HUES64 (cell line): ENCODE data around the gene PFN3.
"Not testable (repeated sequence)": the region's sequence is repeated elsewhere in the genome, so short reads cannot be mapped to it uniquely, and the experiment has no call there.

Source experiments
- H3K27ac ChIP-seq: 2 replicates; pipeline ENCODE4 v1.7.0; 2013; ENCODE audit warnings: low read depth, low read length, inconsistent platforms
- H3K27me3 ChIP-seq: 2 replicates; pipeline ENCODE4 v1.6.1; 2013; ENCODE audit warnings: mild to moderate bottlenecking, low read length; ENCODE audit not compliant: insufficient read depth
- H3K36me3 ChIP-seq: 2 replicates; pipeline ENCODE4 v1.6.1; 2013; ENCODE audit warnings: mild to moderate bottlenecking, low read length; ENCODE audit not compliant: insufficient read depth
- H3K4me1 ChIP-seq: 2 replicates; pipeline ENCODE4 v1.6.1; 2013; ENCODE audit warnings: mild to moderate bottlenecking, low read length, moderate library complexity; ENCODE audit not compliant: insufficient read depth
- H3K4me3 ChIP-seq: 2 replicates; pipeline ENCODE4 v1.5.1; 2013; ENCODE audit warnings: mild to moderate bottlenecking, low read length, moderate library complexity
- H3K9ac ChIP-seq: 2 replicates; pipeline ENCODE4 v1.6.1; 2013; ENCODE audit warnings: mild to moderate bottlenecking, low read depth, low read length
- H3K9me3 ChIP-seq: 2 replicates; pipeline ENCODE4 v1.6.1; 2013; ENCODE audit warnings: low read depth, low read length; ENCODE audit not compliant: insufficient read depth
- WGBS: fragments of 150-250, 120-280 bp; methylation state at CpG from one replicate; pipeline ENCODE4 v1.1.7; 2013; ENCODE audit warnings: missing lambda C conversion rate; 5-methylcytosine and 5-hydroxymethylcytosine counted together

Gene PFN3

DNA sequence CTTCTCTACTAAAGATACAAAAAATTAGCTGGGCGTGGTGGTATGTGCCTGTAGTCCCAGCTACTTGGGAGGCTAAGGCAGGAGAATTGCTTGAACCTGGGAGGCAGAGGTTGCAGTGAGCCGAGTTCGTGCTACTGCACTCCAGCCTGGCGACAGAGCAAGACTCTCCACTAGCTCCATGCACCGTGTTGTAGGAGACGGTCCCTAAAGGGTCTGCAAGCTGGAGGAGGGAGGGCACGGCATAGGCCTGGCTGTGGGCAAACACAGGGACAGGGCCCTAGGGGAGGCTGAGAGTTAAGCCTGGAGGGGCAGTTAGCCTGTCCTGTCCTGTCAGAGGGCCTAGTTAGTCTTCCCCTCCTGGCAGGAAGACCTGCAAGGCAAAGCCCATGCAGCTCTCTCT is 39.7 kb downstream of the PFN3 start:
- H3K4me1 ChIP-seq, H3K9ac ChIP-seq, H3K4me3 ChIP-seq, H3K27ac ChIP-seq, H3K9me3 ChIP-seq, H3K36me3 ChIP-seq: not testable (repeated sequence)
- H3K27me3 ChIP-seq: peaks cover 11% of the 10 kb centered on the region; the same call in 1 of the 2 replicates
- 91% methylated on average over 7 of the region's 7 CpGs for WGBS

DNA sequence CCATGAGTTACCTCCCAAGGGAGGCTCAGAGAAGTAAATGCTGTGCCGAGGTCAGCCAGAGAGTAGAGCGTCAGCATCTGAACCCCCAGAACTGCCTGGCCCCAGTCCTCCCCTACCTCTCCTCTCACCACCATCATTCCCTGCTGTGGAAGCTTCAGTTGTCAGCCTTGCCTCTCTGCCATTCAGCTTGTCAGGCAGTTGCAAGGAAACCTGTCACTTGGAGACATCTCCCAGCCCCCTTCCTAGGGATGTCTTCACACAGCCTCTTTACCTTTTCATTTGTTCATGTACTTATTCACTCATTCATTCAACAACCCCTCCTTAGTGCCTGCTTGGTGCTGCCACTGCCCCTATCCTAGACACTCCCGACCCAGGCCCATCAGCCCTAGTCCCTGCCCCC is 40.6 kb downstream of the PFN3 start:
- Histone ChIP-seq H3K4me3 (no peak overlapping the region), H3K27me3 (peaks cover 11% of the 10 kb centered on the region; the same call in 1 of the 2 replicates), H3K9ac (no peak overlapping the region), H3K27ac (no peak overlapping the region), H3K4me1 (peaks cover 5% of the 10 kb centered on the region), H3K36me3 (no peaks in the 10 kb centered on the region), H3K9me3 (no peaks in the 10 kb centered on the region)
- WGBS: 83% methylated on average over 3 of the region's 3 CpGs

DNA sequence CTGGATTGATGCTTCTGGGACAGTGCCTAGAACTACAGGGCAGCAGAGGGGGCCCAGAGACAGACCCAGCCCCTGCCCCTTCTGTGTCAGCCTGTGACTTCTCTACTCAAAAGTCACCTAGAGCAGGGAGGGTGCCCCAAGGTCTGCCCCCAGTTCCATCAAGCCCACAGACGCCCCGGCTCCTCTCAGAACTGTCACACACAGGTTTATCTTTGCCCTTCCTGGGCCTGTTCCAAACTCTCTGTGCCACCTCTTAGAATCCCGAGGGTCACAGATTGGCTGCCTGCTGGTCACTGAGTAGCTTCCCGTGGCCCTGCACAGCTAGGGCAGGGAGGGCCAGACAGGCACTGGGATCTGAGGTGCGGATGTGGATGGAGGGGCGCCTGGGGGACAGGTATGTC is 41.0 kb downstream of the PFN3 start:
- Histone ChIP-seq H3K9ac (no peak overlapping the region), H3K27me3 (peaks cover 15% of the 10 kb centered on the region; the same call in 1 of the 2 replicates), H3K27ac (no peak overlapping the region), H3K36me3 (no peaks in the 10 kb centered on the region), H3K9me3 (no peaks in the 10 kb centered on the region), H3K4me3 (no peak overlapping the region), H3K4me1 (peaks cover 5% of the 10 kb centered on the region)
- WGBS: 86% methylated on average over 6 of the region's 6 CpGs

DNA sequence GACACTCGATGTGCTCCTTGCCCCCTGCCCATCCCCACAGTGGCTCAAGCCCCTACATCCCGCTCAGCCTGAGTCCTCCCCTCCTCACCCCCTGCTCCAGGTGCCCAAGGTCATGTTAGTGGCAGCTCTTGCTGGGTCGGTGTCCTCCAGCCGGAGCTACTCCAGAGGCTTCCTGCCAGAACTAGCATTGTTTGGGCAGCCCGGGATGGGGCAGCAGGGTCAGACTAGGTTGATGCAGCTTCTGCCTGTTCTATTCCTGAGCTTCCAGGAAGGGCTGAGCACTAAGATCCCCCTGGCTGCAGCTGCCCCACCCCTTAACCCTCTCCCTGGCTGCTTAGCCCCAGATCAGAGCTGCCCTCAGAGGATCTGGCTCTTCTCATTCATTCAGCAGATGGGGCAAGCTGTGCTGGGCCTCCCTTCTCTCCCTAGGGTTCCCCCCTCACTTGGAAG is 42.1 kb downstream of the PFN3 start:
- Histone ChIP-seq H3K4me1 (peaks cover 5% of the 10 kb centered on the region), H3K36me3 (no peaks in the 10 kb centered on the region), H3K27ac (no peak overlapping the region), H3K4me3 (no peak overlapping the region), H3K9me3 (no peaks in the 10 kb centered on the region), H3K9ac (no peak overlapping the region), H3K27me3 (peaks cover 16% of the 10 kb centered on the region; the same call in 1 of the 2 replicates)
- WGBS: 85% methylated on average over 5 of the region's 5 CpGs

DNA sequence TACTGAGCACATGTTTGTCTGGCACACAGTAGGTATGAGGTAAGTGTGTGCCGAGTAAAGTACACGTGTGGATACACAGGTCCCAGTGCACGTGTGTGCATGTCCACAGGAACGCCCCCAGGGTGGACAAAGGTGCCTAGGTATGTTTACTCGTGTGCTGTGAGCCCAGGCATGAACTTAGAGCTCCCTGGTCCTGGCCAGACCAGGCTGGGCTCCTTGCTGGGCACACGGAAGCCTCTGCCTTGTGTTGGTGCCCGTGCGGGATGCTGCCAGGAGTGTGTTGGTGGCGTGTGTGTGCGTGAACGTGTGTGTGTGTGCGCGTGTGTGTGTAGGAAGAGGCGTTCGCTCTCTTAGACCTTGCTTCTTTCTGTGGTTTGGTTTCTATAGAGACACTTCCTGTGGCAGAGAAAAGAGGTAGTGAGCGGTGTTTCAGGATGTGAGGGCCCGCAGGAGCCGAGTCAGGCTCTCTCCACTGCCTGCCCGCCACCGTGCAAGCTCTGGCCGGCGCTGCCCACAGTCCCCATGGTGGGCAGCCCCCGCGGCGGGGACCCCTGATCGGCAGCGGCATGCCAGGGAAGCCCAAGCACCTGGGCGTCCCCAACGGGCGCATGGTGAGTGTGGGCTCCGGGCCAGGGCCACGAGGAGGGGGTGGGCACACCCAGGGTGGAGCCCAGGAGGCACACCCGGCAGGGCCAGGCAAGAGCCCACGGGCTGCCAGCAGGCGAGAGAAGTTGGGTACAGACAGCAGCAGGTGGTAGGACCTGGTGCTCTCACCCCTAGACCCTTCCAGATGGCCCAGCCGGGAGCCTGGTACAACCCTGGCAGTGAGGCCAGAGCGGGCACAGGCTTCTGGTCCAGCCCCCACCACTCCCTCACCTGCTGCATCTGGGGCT is 42.8 kb downstream of the PFN3 start, which contains the start of gene RGS14:
Gene RGS14 (plus strand): TSS at position 466 of the 893 bp plus-strand sequence. CDS start 101 bp downstream, at position 567.
- H3K36me3 ChIP-seq: no peaks in the 10 kb centered on the region
- 87% methylated on average over 37 of the region's 37 CpGs for WGBS
- H3K27me3 ChIP-seq: peaks cover 16% of the 10 kb centered on the region; the same call in 1 of the 2 replicates
- H3K27ac ChIP-seq: no peak within 1 kb of the TSS
- H3K4me1 ChIP-seq: peaks cover 5% of the 10 kb centered on the region
- H3K9ac ChIP-seq: no peak within 1 kb of the TSS
- no peak within 1 kb of the TSS for H3K4me3 ChIP-seq
- H3K9me3 ChIP-seq: no peaks in the 10 kb centered on the region

DNA sequence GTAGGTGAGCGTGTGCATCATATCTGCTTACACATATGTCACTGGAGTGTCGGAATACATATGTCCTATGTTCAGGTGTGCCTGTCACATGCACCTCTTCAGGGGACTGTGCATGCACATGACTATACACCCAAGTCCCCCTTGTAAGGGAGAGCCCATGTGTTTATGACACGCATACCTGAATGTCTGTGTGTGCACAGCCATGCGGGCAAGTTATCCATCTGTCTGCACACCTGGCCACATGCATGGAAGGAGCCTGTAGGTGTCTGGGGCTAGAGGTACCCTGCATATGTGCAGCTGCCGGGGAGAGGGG is 43.4 kb downstream of the PFN3 start:
- Histone ChIP-seq H3K27ac (no peak overlapping the region), H3K36me3 (no peaks in the 10 kb centered on the region), H3K9ac (no peak overlapping the region), H3K9me3 (no peaks in the 10 kb centered on the region), H3K4me1 (peaks cover 2% of the 10 kb centered on the region), H3K27me3 (peaks cover 10% of the 10 kb centered on the region; the same call in 1 of the 2 replicates), H3K4me3 (no peak overlapping the region)
- WGBS: 93% methylated on average over 5 of the region's 5 CpGs

DNA sequence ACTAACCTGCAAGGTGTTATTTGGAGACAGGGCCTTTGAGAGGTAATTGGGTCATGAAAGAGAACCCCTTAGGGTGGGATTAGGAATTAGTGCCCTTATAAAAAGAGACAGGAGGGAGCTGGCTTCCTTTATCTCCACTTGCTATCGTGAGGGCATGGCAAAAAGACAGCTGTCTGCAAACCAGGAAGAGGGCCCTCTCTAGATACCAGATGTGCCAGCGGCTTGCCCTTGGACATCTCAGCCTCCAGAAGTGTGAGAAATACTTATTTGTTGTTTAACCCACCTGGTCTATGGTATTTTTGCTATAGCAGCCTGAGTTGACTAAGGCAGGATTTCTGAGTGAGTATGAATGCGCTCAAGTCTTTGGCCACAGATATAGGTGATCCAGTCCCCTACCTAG is 43.7 kb downstream of the PFN3 start:
- H3K9ac ChIP-seq: no peak overlapping the region
- no peaks in the 10 kb centered on the region for H3K36me3 ChIP-seq
- H3K9me3 ChIP-seq: no peaks in the 10 kb centered on the region
- 0 out of 2 replicates have a peak, but pooled peaks cover 2% of the 10 kb centered on the region for H3K4me1 ChIP-seq
- no peak overlapping the region for H3K27ac ChIP-seq
- peaks cover 8% of the 10 kb centered on the region; the same call in 1 of the 2 replicates for H3K27me3 ChIP-seq
- H3K4me3 ChIP-seq: no peak overlapping the region
- 91% methylated on average over 3 of the region's 3 CpGs for WGBS

DNA sequence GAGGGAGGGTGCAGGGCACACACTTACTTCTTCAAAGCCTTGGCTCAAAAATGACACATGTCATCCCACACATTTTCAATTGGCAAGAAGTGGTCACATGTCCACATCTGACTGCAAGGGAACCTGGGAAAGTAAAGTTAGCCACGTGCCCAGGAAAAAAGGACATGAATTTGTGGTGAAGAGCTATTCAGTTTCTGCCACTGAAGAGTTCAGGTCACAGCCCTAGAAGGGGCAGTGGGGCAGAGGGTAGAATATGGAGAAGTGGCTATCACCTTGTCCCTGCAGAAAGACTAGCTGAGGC is 44.6 kb downstream of the PFN3 start:
- no peak overlapping the region for H3K27ac ChIP-seq
- WGBS: 32% methylated on average over 1 of the region's 1 CpG
- H3K4me1 ChIP-seq: 0 out of 2 replicates have a peak, but pooled peaks cover 2% of the 10 kb centered on the region
- no peak overlapping the region for H3K9ac ChIP-seq
- H3K27me3 ChIP-seq: peaks cover 8% of the 10 kb centered on the region; the same call in 1 of the 2 replicates
- no peak overlapping the region for H3K4me3 ChIP-seq
- no peaks in the 10 kb centered on the region for H3K36me3 ChIP-seq
- no peaks in the 10 kb centered on the region for H3K9me3 ChIP-seq

DNA sequence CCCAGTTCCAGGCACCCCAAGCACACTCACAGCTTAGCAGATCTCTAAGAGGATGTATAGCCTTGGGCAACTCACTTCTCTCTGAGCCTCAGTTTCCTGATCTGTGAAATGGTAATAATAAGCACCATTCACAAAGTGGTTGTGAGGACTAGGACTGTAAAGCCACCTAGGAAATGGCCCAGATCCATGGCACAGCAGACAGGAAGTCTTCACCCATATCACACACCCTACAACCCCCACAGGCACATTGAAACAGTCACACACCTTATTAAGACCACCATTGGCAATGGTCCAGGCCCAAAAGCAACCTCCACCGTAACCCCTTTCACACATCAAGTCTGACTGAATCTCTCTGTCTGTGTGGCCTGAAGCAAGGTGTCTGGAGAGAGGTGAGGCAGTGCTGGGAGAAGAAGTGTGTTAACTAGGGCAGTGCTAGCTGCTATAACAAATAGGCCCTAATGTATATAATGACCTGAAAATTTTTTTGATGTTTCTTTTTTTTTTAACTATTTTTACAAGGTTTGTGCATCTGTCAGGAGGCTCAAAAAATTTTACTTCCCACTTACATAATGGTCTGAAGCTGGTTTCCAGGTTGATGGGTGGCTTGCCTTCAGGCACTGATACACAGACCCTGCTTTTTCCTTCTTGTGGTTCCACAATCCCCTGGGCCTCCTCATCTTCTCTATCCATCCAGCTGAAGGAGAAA is 45.1 kb downstream of the PFN3 start:
- no peak overlapping the region for H3K9ac ChIP-seq
- H3K4me3 ChIP-seq: no peak overlapping the region
- 100% methylated on average over 1 of the region's 1 CpG for WGBS
- H3K4me1 ChIP-seq: peaks cover 6% of the 10 kb centered on the region; the same call in 1 of the 2 replicates
- no peaks in the 10 kb centered on the region for H3K36me3 ChIP-seq
- no peaks in the 10 kb centered on the region for H3K9me3 ChIP-seq
- peaks cover 8% of the 10 kb centered on the region; the same call in 1 of the 2 replicates for H3K27me3 ChIP-seq
- H3K27ac ChIP-seq: no peak overlapping the region

DNA sequence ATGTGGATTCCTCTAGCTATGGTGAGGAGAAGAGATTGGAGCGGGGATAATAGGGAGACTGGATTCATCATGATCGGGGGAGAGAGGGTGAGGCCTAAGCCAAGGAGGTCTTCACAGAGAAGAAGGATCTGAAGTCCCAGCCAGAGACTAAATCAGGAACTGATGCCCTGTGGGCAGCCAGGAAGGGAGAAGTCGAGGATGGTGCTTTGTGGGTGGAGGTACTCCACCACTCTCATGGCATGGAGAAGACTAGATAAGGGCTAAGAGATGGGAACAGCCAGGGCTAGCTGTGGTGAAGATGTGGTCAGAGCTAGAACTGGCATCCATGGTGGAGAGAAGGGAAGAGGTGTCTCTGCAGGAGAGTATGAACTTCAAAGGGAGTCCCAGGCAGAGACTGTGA is 45.8 kb downstream of the PFN3 start:
- Histone ChIP-seq H3K36me3 (peaks cover 2% of the 10 kb centered on the region; the same call in 1 of the 2 replicates), H3K27me3 (peaks cover 8% of the 10 kb centered on the region; the same call in 1 of the 2 replicates), H3K27ac (no peak overlapping the region), H3K4me3 (no peak overlapping the region), H3K9me3 (no peaks in the 10 kb centered on the region), H3K9ac (no peak overlapping the region), H3K4me1 (peaks cover 8% of the 10 kb centered on the region; the same call in 1 of the 2 replicates)
- 75% methylated on average over 3 of the region's 3 CpGs for WGBS

DNA sequence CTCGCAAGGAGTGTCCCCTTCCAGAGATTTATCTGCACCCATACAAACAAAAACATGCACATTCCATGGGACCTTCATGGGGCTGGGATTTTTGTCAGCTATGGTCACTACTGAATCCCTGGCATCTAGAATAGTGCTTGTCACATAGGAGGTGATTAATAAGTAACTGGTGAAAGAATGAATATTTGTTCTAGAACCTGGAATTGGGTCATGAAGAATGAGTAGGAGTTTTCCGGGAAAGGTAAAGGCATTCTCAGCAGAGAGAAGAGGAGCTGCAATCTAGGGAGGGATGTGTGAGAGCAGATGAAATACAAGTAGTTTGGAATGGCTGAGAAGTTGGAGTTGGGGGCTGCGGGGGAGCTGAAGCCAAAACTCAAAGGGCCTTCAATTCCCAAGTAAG is 46.2 kb downstream of the PFN3 start:
- H3K9me3 ChIP-seq: no peaks in the 10 kb centered on the region
- 91% methylated on average over 3 of the region's 3 CpGs for WGBS
- no peak overlapping the region for H3K4me3 ChIP-seq
- no peak overlapping the region for H3K27ac ChIP-seq
- no peak overlapping the region for H3K9ac ChIP-seq
- H3K4me1 ChIP-seq: peaks cover 10% of the 10 kb centered on the region; the same call in 1 of the 2 replicates
- H3K27me3 ChIP-seq: peaks cover 8% of the 10 kb centered on the region; the same call in 1 of the 2 replicates
- H3K36me3 ChIP-seq: peaks cover 5% of the 10 kb centered on the region; the same call in 1 of the 2 replicates
